GM19467 (cell line): ENCODE data around the gene NOC2L.

Experiments
- ATAC-seq: cut with Tn5 transposase; IDR thresholded peaks from one replicate; pipeline ENCODE4 v1.9.1; 2021; ENCODE audit warnings: mild to moderate bottlenecking, moderate library complexity; ENCODE audit not compliant: unreplicated experiment

The NOC2L gene

GRCh38 chr1:975896-976683 lies 17.0 kb upstream of the NOC2L start:
- peak; percentile 52 for ATAC-seq

- no peak for ATAC-seq
These were observed 16.3 kb upstream of the NOC2L start for GRCh38 chr1:975365-975764.

- ATAC-seq = no peak
These were observed 15.8 kb upstream of the NOC2L start for GRCh38 chr1:974687-975328.

- ATAC-seq = no peak
These were observed 15.2 kb upstream of the NOC2L start for GRCh38 chr1:974293-974640.

GRCh38 chr1:973459-974292 lies 14.6 kb upstream of the NOC2L start:
- ATAC-seq = no peak

GRCh38 chr1:972726-973458 lies 13.8 kb upstream of the NOC2L start:
- ATAC-seq = no peak

GRCh38 chr1:971751-972506 lies 12.9 kb upstream of the NOC2L start:
- no peak for ATAC-seq

- ATAC-seq = no peak
These were observed 12.1 kb upstream of the NOC2L start for GRCh38 chr1:970973-971730.

GRCh38 chr1:970242-970972 lies 11.4 kb upstream of the NOC2L start:
- no peak for ATAC-seq

GRCh38 chr1:969260-969855 lies 10.3 kb upstream of the NOC2L start:
- ATAC-seq = no peak

- no peak for ATAC-seq
These were observed 8.6 kb upstream of the NOC2L start for GRCh38 chr1:967466-968343.

GRCh38 chr1:966704-967300 lies 7.7 kb upstream of the NOC2L start:
- peak; percentile 57 for ATAC-seq

GRCh38 chr1:966135-966703 lies 7.2 kb upstream of the NOC2L start, which contains the start of gene PLEKHN1:
TSS of gene PLEKHN1 (plus strand) at chr1:966482. CDS start at chr1:966532, 50 bp downstream.
- peak; percentile 33 for ATAC-seq

GRCh38 chr1:965526-966134 lies 6.6 kb upstream of the NOC2L start:
- ATAC-seq = no peak

- ATAC-seq = no peak
These were observed 5.9 kb upstream of the NOC2L start for GRCh38 chr1:964691-965525.
